Spleen (tissue), 7 donors: ENCODE results near the gene CFAP221.

Source experiments
- CTCF ChIP-seq, 11 experiments: fragments of 200-600 bp in 7 of 11; fragments of 450-650 bp in 4 of 11; sonication (generic) in 4 of 11; IDR thresholded peaks in 8 of 11; conservative IDR thresholded peaks in 3 of 11; 1 replicate in 7 of 11; 2 replicates in 4 of 11; pipeline versions ENCODE4 v1.4.0 to v1.8.0; 2016 to 2021; ENCODE audit warnings: antibody characterized with exemption in 11 of 11, inconsistent platforms in 4 of 11, mild to moderate bottlenecking in 1 of 11
- POLR2AphosphoS5 ChIP-seq, 3 donors: sonication (generic); formaldehyde crosslinking; IDR thresholded peaks; one replicate each; pipeline ENCODE4 v1.5.1; 2017; ENCODE audit warnings: antibody characterized with exemption in 3 of 3
- donor health status: DM: no; HTN: no; CAD: no; lungs with moderate emphysema.
- donor health status: DM: no; HTN: no; CAD: no.
- donor health status: DM: no; HTN: no; CAD: no.

GRCh38 chr2:119692954-119693353 lies 148.7 kb downstream of the CFAP221 start:
- TF ChIP-seq CTCF (IDR thresholded peaks at IDR 0.05 in 8 of 11, conservative IDR thresholded peaks at IDR 0.05 in 3 of 11) (no peak), POLR2AphosphoS5 (IDR thresholded peaks at IDR 0.05) (no peak)
